HG02938 (cell line): ENCODE results near the gene CENPX.

Source experiments
- ATAC-seq: cut with Tn5 transposase; IDR thresholded peaks from one replicate; pipeline ENCODE4 v1.9.1; 2021; ENCODE audit warnings: mild to moderate bottlenecking, moderate library complexity; ENCODE audit not compliant: unreplicated experiment

The CENPX gene

GRCh38 chr17:82013772-82014321, 8.8 kb downstream of the CENPX start:
- no peak for ATAC-seq

DNA sequence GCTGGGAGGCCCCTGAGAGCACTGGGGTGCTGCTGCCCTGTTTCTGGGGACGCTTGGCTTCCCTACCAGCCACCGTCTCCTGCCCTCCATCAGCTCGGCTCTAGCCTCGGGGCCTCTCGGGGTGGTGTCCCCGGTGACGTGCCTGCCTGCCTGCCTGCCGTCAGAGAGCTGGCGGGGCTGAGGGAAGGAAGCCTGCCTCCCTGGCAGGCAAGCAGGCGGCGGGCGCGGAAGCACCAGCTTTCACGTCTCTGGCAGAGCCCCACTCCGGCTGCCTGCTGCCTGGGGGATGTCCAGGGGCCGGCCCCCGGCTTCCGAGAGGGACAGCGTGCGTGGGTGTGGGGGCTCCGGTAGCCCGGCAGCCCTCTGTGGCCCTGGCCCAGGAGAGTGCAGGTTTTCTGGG, 9.3 kb downstream of the CENPX start:
- ATAC-seq: no peak

- ATAC-seq: no peak
These were observed 9.9 kb downstream of the CENPX start for GRCh38 chr17:82012640-82013295.

GRCh38 chr17:82012261-82012639, 10.4 kb downstream of the CENPX start:
- ATAC-seq: no peak

DNA sequence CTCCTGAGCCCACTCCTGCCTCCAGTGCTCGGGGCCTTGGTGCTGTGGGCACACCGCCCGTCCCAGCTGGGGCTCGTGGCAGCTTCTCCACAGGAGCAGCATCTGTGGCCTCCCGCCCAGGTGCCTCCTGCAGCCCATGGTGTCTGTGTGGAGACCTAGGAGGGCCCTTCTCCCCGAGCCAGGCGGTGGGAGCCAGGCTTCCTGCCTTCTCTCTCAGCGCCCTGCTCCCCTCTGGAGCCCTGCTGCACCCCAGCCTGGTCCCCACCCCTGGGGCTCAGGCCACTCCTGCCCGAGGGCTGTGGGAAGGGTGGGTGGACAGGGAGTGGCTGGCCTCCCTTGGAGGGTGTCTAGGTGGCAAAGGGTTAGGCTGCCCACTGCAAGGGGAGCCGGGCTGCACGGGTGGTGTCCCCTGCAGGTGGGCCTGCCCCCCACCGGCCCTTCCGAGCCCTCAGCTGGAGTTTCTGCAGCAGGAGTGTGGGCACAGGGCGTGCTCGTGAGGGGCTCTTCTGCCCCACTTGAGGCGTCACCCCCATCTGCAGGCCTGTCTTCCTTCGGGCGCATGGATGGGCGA, 11.0 kb downstream of the CENPX start:
- ATAC-seq: no peak

DNA sequence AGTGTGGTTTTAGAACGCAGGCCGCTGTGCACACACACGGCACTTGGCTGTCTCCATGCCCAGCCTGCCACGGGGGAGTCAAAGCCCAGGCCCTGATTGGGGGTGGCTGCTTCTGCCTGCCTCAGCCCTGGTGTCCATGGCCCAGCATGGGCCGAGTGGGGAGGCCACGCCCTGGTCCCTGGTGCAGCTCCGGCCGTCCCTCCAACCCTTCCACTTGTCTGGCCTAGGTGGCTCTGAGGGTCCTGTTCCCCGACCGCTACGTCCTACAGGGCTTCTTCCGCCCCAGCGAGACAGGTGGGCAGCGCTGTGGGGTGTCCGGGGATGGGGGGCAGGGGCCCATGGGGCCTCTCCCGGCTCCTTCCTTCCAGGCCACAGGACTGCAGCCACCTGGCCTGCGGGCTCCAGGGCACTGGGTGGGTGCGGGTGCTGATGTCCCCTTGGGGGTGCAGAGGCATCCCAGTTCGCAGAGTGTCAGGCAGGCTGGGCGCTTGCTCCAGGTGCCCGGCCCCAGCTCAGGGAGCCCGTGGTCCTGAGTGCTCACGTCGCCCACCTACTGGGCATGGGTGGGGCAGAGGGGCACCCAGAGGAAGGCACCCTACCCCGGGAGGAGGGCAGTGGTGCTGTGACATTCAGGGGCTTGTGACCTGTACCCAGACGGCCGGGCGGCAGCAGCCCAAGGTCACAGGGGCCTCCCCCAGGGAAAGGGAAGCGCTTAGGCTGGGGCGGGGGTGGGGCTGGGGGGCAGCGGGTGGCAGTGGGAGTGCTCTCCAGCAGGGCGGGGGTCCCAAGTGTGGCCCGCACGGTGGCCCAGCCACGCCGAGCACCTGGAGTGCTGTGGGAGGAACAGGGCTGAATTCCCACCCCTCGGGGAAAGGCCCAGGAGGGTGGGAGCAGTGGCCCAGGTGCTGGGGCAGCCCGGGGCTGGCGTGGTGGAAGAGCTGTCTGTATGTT, 11.8 kb downstream of the CENPX start:
- ATAC-seq: no peak

- ATAC-seq: no peak
These were observed 13.3 kb downstream of the CENPX start for GRCh38 chr17:82009413-82009812.

GRCh38 chr17:82008941-82009405, 13.7 kb downstream of the CENPX start:
- no peak for ATAC-seq

GRCh38 chr17:82008258-82008940, 14.3 kb downstream of the CENPX start:
- no peak for ATAC-seq

DNA sequence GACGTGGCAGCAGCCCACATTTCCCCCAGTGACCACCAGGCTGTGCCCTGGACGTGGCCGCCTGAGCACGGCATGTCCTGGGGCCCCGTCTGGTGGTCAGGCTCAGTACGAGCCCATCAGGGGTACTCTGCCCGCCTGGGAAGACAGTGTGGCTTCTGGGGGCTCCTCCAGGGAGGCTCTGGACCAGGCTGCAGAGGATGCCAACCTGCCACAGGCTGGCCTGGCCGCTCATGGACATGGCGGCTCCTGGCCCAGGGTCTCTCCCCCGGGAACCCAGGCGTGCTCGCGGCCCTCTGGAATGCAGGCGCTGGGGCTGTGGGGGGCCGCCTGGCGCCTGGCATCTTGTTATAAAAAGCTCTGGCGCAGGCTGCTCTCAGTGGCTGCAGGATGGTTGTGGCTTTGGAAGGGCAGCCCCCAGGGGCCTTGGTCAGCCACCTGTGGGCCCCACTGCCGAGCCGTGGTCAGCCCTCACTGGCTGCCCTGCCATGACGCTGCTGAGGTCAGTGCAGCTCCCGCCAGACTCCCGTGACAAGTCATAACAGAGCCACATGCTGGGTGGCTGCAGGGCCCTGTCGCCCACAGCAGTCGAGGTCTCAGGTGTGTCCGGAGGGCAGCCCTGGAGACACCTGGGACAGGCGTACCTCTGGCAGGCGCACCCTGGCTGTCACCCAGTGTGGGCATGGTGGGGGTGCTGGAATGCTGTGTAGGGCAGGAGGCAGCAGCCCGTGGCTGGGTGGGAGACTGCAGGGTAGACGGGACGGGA, 15.0 kb downstream of the CENPX start:
- no peak for ATAC-seq

DNA sequence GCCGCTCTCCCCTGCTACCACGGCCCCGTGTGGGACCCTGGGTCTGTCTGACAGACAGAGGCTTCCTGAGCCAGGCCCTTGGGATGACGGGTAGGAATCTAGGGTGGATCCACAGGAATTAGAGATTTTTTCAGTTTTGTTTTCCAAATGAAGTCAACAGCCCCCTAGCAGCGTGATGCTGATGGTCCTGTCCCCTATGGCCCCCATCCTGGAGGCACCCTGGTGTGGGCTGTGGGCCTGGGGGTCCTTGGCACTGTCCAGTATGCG, 15.5 kb downstream of the CENPX start:
- ATAC-seq: no peak

DNA sequence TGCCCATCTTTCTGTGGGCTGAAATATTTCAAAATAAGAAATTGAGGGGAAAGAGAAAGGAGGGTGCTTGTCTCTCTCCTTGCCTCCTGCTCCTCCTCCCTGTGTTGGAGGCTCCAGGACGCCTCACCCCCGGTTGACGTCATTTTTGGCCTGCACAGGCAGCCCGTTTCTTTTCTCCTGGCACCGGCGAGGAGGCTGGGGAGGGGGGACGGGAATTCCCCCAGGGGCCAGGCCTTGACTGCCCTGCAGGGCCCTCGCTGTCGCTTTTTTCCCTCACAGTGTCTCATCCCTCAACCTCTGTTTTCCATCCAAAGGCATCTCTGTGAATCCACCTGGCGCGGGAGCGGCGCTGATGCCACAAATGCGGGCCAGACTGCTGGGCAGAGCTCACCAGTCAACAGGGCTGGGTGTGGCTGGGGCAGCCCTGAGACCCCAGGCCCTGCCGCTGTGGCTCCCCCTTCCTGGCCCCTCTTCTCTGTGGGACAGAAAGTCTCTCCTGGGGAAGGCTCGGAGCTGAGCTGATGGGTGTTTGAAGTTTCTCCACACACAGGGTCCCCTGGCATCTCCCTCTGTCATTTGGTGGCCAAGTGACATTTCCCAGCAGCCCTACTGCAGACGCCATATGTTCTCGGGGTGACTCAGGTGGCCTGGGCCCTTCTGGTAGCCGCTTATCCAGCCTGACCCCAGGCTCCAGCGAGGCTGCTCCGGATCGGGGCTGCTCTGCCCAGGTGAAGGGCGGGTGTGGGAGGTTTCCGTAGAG, 16.0 kb downstream of the CENPX start:
- no peak for ATAC-seq

GRCh38 chr17:82005701-82006348, 16.9 kb downstream of the CENPX start:
- ATAC-seq: no peak

DNA sequence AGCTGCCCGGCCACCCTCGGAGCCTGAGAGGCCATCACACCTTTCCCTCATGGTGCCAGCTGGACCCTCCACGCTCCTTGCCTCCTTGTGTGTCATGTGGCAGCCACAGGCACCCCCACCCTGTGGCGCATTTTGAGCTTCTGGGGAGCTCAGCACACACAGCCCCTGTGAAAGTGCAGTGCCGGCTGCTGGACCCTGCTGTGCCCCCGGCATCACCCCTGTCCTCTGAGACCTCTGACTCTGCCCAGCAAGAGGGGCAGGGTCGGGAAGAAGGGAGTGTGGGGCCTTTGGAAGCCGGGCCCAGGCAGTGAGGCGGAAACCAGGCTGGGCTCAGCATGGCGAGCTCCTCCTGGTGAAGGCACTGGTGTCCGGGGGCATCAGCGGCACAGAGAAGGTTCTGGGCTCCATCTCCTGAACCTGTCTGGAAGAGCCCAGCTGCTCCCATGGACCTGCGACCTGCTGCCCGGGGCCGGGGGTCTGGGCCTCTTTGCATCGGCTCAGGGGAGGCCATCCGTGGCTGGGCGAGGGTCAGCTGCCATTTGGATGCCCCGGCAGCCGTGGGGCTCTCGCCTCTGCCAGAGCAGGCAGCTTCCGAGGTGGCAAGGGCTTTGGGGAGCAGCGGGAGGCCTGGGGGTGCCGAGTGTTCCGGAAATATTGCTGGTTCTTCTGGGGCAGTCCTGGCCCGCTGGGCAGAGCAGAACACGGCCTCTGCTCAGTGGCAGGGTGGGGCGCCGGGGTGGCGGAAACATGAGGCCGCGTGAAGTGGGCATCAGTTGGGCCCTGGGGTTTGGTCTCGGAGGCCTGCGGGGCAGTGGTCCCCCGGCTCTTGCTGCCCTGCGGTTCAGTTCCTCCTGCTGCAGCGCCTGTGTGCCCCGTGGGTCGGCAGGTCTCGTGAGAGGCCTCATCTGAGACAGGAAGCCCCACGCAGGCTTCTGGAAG, 17.9 kb downstream of the CENPX start:
- no peak for ATAC-seq

DNA sequence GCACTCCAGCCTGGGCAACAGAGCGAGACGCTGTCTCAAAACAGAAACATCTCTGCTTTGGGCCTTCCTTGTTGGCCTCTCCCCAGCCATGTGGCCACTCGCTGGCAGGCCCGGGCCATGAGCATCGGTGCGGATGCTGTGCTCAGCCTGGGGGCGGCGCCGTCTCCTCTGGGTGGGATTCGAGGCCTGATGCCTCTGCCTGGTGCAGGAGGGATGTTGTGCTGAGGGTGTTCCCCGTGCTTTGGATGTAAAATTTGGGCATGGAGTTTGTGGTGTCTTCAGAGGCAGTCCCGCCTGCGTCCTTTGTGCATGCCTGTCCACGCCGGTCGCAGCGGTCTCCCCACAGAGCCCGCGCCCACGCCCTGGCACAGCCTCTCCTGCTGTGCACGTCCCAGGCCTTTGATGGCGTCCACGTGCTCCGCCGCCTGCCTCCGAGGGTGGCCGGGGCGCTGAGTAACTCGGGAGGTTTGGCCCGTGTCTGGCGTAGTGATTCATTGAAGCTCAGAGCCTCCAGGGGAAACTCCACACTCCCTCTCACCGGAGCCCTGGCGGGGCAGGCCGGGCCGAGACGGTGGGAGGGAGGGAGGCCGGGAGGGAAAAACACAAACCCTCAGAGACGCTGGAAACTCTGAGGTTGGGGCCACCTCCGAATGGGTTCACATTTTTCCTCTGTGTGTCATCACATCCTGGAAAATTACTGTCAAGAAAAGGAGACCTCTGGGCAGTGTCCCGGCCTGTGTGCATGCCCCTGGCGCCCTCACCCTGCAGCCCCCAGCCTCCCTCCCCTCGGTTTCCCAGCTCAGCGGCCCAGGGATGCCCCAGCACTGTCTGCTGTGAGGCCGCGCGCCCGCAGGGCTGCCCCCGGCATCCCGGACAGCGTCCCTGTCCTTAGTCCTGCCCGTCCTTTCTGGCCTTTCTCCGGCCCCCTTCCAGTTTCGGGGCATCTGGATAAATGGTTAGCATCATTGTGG, 19.0 kb downstream of the CENPX start:
- no peak for ATAC-seq

DNA sequence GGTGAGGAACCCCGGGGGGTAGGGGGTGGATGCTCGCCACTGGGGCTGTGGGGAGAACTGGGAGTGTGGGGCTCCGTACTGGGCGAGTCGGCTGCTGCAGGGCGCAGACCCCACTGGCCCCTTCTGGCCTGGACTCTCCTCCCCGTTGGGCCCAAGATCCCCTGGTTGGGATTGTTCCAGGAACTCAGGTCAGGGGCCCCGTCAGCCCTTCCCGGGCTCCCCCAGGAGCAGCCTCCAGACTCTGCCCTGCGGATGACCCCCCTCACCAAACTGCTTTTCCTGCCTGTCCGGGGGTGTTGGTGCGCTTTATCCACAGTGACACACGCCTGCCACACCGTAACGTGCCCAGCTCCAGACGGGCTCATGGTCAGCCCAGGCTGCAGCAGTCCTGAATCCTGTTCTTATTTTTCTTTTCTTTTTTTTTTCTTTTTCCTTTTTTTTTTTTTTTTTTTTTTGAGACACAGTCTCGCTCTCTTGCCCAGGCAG, 21.1 kb downstream of the CENPX start:
- ATAC-seq: no peak
